Stimulated activated CD4-positive, alpha-beta T cell treated with anti-CD3 and anti-CD28 coated beads, Interleukin-12 subunit alpha, Interleukin-12 subunit beta, amount 100 ng/mL, for 24 hours (primary cell): Measurements from ENCODE around the gene SLC37A2.

Experiments used
- DNase-seq, 2 experiments: peaks; one replicate each; pipeline ENCODE4 v3.0.0-alpha.2; 2020; ENCODE audit warnings: low read depth in 2 of 2

Gene SLC37A2

DNA sequence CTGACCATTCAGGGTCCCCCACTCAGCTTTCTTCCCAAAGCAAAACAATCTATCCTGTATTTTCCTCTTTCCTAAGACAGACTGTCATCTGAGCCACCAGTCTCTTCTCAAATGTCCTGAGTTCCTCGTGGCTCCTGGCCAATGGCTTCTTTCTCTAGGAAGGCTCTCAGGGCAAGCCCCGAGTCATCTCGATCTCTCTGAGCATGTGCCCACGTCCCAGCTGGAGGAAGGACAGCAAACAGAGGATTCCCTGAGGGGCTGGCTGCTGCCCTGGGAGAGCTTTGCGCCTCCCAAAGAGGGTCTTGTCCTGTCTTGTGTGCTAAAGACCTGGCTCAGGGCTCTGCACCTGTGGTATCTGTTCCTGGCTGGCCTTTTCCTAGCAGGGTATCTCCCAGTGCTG lies 8.3 kb downstream of the SLC37A2 start:
- DNase-seq, result no peak

DNA sequence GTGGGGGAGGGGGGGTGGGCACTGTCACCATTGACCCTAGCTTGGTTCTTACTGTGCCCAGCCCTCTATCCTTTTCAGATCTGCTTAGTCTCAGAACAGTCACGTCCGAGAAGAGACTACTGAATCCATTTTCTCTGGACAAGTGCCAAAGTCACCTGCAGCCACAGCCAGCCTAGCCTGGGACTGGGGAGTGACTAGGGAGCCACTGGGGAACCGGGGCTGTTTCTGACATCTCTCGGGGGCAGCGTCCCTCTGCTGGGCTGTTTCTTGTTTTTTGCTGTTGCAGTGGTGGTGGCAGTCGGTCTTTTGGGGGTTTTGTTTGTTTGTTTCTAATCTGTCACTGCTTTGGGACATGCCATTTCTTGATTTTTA lies 8.7 kb downstream of the SLC37A2 start:
- no peak for DNase-seq

DNA sequence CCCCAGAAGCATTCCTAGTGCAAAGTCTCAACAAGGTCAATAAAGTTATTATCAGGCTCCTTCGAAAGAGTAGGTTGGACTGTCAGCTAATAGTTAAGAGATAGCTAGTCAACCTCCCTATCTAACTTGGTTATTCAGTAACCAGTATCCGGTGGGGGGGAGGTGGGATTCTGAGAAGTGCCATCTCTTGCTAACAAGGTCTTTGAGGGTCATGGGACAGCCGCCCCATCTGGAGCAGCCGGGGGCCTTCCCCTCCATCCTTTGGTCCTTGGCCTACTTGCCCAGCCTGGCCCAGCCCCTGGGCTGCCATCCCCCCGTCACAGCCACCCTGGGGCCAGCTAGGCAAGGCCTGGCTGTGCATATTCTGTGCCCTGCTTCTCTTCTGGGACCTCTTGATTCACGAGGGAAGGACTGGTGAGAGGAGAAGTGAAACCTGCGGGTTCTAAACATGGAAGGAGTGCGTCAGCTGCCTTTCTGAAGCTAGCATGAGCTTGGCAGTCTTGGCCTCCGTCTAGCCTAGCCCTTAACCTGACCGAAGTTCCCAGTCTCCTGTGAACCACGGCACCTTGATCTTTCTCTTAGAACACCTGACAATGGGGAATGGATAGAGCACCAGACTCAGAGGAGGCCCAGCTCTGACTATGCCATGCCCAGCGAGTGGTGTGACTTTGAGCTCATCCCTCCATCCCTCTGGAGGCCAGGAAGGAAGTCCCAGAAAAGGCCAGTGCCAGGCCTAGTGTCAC lies 9.3 kb downstream of the SLC37A2 start:
- DNase-seq, result no peak

DNA sequence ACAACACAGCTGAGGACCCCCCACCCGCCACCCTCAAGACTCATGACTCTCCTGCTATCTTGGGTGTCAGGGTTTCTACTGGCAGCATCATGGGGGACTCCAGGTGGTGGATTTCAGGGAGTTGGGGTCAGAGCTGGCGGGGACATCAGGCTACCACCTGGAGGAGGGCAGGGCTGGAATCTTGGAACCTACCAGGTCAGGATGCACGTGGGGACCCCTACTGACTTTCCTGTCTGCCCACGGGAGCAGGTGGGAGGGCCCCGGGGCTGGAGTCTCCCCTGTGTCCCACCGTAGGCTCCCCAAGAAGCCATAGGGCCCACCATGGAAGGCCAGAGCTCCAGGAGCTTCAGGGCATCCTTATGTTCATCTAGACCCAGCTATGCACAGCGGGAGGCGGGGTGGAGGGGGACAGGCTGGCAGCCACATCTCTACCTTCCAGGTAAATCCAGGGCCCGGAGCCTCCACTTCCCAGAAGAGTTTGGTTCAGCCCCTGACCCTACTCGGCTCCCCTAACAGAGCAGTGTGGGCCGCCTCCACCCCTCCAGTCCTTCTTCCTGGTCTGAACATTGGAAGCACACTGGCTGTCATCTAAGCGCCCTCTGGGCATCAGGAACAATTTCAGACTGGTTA lies 10.0 kb downstream of the SLC37A2 start:
- DNase-seq, result no peak

DNA sequence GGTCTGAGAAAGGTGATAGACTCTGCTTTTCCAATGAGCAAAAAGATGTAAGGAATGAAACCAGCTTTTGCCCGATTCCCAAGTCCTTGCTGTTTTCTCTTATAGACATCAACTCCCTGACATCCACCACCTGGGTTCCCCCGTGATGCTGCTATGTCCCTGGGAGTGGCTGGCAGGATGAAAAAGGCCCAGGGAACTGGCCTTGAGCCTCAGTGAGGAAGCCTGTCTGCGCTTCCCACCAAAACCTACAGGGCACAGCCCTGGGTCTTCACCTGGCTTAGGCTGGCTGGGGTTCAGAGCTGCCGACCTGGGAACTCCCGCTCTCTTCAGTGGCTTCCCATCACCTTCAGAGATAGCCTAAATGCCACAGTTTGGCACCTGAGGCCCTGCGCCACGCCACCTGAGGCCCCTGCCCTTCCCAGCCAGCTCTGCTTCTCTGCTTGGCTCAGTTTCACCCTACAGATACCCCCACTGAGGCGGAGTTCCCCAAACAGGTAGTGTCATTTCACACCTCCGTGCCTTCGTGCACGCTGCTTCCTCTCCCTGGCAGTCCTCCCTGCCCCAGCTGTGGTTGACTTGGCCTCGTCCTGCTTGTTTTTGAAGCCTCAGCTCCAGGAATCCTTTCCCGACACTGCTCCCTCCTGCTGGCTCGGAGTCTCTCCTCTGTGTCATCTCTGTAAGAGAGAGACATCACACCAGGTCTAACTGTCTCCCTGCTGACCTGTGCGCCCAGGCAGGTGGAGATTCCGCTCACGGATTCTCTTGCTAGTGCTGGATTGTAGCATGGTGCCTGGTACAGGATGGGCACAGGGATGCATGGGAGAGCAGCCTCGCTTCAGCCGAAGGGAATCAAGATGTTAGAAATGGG lies 10.7 kb downstream of the SLC37A2 start:
- DNase-seq, result no peak

DNA sequence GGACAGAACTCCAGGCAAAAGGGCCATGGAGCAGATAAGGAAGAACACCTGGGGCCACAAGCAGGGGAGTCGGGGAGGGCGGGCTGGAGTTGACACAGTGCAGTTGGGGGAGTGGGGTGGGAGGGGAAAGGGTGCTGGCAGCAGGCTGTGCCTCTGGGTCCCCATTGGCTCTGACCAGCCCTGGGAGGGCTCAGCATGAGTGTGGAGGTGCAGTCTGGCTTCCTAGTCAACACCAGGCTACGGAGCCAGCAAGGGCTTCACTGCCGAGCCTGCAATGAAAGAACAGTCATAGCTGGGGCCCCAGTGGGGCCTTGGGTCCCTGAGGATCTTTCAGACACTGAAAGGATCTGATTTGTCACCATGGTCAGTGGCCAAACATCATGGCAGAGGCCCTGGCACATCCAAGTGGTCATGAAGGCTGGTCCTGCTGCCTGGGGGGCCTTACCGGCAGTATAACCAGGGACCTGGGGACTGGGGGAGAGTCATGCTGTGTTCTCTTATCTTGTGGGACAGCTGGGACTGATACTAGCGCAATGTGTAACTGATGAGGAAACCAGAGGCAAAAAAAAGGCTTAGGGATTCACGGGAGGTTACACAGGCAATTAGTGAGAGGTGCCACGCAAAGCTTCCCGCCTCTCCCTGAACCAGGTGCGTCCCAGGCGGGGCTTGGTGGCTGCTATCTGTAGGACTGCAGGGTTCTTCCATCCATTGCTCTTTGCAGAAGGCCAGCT lies 11.6 kb downstream of the SLC37A2 start:
- no peak for DNase-seq

DNA sequence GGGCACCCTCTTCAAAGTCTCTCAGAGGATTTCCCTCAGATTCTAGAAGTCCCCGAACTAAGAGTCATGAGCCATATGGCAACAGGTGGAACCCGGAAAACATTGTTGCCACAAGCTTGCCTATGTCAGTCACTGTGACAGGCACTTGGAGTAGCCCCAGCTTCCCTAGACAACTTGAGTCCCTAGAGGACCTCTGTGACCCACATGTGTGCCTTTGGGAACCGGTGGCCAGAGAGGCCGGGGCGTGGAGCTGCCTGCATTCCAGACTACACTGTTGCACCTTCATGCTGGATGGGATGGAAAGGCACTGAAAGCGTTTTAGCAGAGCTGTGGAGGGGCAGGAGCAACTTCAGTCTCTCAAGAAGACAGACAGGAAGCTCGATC lies 12.1 kb downstream of the SLC37A2 start:
- no peak for DNase-seq

DNA sequence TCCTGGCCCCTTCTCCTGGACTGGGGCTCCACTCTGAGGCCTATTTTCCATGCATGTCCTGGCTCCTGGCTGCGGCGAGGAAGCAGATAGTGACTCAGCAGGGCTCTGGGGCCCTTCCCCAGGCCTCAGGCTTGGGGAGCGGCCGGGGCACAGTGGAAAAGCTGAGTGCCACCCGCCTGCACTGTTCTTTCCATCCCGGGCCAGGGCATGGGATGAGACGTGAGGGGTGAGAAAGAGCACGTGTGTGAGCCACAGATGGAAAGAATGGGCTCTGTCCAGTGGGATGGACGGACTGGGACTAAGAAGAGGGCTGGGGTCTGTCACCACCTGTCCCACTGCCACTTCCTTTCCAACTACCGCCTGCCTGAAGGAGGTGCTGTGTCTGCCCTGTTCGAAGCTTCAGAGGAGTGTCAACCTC lies 12.8 kb downstream of the SLC37A2 start:
- DNase-seq, result no peak

DNA sequence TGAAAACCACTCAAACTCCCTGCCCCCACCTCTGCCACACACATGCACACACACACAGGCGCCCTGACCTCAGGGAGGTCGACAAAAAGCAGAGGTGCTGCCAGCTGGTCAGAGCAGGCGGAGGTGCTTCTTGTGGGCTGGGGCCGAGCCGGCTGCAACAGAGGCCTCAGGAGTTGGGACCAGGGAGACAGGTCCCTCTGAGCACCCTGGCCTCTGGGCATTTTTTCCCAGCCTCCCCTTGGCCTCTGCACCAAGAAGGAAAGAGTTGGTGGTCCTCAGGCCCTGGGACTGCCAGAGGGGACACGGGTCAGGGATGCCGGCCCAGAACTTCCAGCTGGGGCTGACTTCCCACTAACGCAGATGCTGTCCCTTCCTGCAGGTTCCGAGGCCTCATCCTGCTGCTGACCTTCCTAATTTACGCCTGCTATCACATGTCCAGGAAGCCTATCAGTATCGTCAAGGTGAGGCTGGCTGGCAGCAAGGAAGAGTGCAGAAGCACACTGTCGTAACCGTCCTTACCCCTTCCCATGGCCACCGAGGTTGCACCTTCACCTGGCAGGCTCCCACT lies 13.4 kb downstream of the SLC37A2 start:
- DNase-seq, result no peak

DNA sequence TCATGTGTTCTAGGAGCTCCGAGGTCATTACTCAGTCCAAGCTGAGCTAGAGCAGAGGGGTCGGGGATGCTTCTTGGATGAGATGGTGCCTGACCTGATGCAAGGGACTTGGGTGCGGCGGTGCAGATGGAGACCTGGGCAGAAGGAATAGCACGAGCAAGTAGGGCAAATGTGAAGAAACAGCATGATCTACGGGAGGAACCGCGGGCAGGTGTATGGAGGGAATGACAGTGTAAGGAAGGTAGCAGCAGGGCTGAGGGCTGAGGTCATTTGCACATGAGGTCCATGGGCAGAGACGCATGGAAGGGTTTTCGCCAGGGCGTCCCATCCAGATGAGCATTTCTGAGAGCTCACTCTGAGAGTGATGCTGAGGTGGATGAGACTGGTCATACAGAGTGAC lies 14.9 kb downstream of the SLC37A2 start:
- no peak for DNase-seq

DNA sequence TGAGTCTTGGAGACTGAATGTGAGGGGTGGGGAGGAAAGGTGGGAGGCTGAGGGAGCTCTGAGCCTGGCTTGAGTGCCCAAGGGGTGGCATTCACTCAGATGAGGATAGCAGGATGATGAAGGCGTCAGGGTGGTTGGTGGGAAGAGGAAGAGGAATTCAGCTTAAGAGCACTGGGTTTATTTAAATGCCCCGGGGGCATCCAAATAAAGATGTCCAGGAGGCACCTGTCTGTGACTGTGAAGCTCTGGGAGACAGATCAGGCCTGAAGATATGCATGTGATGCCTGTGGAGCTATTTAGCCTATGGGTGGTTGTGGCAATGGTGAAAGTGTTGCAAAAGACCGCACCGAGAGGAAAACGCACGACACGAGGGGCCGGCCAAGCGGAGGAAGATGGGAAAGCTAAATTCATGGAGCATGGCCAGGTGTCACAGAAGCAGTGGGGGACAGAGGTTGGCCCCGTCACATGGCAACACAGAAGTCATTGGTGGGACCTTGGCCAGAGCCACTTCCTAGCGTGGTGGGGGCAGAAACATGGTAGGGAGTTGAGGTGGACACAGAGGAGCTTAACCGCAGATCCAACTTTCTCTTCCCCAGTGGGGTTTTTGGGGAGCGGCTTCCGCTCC lies 15.5 kb downstream of the SLC37A2 start:
- DNase-seq, result no peak

DNA sequence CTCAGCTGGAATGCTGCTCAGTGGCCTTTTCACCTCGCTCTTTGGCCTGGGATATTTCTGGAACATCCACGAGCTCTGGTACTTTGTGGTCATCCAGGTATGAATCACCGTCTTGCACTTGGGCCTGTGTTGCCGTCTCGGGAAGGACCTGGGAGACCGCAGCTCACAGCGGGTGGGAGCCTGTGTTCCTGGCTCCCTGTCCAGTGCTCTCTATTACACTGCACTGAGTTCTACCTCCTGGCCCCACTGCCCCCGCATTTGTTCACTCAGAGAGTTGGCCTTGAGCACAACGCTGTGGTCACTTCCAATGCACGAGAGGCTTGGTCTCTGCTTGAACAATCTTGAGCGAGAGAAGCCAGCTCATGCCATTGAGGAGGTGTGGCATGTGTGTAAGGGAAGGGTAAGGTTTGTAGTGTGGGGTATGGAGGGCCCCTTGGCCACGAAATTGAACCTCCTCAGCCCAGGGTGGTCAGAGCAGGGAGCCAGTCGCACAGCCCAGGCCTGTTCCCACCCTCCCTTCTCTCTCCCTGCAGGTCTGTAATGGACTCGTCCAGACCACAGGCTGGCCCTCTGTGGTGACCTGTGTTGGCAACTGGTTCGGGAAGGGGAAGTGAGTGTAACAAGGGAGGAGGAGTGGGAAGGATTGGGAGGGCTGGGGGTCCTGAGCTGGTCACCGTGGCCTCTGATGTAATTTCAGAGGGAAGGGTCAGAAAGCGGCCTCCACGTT lies 16.2 kb downstream of the SLC37A2 start:
- no peak for DNase-seq

DNA sequence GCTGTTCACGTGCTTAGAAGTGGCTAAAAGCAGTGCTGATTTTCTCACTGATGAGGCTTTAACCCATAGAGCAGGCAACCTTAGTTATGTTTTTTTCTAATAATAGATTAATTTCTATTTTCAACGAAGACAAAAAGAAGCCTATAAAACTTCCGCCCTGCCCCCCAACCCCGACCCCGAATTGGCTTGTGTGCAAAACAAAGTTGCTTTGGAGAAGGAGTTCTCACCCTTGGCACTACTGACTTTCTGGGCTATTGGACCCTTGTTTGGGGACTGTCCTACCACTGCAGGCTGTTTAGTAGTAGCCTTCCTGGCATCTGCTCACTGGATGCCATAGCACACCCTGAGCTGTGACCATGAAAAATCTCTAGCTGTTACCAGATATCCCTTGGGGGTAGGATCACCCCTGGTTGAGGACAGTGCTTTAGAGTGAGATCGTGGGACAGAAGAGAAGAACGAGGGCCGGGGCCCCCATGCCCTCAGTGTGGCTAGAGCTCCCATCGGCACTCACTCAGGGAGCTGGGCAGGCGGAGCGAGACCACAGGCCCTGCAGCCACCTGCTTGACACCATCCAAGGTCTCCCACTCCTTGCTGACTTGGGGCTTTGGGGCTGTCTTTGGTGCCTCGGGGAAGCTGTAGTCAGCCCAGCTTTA lies 16.9 kb downstream of the SLC37A2 start:
- DNase-seq, result no peak

DNA sequence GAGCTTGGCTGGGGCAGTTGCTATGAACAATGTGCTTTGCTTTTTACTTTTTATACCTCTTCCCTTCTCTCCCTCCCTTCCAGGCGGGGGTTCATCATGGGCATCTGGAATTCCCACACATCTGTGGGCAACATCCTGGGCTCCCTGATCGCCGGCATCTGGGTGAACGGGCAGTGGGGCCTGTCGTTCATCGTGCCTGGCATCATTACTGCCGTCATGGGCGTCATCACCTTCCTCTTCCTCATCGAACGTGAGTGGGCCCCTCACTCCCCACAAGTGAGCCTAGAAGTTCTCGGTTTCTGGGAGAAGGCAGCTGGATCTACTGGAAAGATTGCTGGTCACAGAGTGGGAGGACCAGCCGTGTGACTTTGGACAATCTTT lies 17.4 kb downstream of the SLC37A2 start:
- DNase-seq, result no peak

DNA sequence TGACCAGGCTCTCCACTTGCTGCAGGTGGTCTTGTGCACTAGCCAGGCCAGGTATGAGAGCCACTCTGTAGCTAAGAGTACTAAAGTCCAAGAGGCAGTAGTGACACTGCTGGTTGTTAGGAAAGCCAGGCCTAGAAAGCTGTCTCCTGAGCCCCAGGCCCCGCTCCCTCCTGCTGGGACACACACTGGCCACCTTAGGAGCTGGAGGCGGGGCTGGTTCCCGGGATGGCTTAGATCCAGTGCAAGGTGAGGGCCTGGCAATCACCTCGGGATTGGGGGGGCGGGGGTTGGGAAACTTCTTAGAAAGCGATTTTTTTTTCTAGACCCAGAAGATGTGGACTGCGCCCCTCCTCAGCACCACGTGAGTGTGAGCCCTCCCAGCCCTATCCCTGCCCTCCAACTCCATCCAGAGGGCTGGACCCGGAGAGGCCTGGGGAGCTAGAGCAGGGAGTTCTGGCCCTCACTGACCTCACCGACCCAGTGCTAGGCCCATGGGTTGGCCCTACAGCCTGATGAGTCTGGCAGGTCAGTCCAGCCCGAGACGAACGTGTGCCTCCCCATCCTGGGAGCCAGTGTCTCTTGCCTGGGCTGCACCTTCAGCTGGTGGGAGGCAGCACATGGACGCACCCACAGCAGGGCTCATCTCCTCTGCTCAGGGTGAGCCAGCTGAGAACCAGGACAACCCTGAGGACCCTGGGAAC lies 18.1 kb downstream of the SLC37A2 start:
- DNase-seq, result no peak

DNA sequence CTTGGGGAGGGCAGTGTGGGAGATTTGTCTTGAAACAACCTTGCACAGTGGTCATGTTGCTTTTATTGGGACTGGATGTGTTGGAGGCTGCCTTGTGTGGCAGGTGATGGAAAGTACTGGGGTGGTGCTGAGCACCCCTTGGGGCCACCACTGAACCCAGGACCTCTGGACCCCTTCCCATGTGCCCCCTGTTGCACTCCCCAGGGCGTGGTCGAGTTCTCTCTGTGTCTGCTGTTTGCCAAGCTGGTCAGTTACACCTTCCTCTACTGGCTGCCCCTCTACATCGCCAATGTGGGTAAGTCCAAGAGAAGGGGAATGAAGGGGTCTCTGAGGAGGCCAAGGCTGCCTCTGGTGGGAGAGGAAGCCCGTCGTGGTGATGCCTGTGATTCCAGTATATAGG lies 18.9 kb downstream of the SLC37A2 start:
- no peak for DNase-seq

DNA sequence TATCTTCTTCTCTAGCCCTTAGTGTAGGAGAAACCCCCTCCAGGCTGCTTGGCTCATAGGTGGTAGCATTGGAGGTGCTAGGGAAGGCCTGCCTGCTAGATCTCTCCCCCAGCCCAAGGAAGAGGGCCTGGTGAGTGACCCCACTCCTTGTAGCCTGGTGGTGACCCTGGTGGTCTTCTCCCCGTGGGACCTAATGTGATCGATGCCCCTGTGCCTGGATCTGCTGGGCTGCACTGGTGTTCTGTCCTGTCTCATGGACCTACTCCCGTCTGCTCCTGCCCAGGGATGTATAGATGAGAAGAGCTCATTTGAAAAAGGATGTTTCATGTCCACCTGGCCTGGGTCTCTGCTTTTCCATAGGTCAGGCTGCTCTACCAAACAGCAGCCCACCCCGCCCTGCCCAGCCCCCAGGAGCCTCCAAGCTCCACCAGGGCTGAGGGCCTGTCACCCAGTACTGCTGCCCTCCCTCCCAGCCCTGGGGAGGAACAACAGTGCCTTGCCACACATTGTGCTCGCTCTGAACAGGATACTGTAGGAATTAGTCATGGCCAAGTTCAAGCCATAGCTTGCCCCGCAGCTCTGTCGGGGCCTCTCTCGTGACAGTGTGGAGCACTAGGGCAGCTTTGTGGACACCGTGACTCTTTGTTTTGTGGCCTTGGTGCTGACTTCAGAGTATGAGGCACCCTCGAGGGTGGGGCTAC lies 19.7 kb downstream of the SLC37A2 start:
- DNase-seq, result no peak

DNA sequence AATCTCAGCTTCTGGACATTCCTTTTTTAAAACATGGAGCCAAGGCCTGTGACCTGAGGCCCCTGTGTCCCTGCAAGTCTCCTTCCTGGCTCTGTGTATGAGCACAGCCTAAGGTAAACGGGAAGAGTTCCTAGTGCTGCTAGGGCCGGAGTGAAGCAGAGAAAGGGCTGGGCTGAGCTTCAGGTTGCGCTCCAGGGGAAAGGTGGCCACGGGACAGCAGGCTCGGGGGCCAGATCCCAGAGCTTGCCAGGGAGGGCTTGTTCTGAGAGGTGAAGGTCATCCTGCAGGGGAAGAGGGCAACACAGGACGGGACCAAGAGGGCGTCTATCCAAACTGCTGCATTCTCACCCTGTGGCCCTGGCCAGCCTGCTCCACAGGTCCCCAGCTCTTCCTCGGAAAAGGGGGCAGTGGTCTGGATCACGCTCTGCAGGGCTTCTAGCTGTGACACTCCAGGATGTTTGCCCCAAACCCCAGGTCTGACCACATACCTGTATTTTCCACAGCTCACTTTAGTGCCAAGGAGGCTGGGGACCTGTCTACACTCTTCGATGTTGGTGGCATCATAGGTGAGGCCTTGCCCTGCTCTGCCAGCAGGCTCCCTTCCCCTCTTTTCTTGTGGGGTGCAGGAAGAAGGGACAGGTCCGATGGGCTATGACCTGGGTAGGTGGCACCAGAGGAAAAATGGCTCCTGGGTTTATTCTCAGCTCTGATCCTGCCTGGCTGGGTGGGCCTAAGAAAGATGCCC lies 20.4 kb downstream of the SLC37A2 start:
- DNase-seq, result no peak
